ENCODE measurements around the gene NCOA7. TPM values are rescaled to one million over a fixed set of nuclear protein-coding genes. Genes with fewer than 3 reads are reported as not detected.

The NCOA7 gene
- total RNA-seq, 2 experiments from 2014 or later = 42.3 to 43.4 TPM

GRCh38 chr6:125918681-125919566 lies 128.2 kb downstream of the NCOA7 start:
- H3K36me3 Mint-ChIP-seq = peaks cover 62% of the 10 kb centered on the region
- peak overlapping the region; percentile 96 for H3K27ac Mint-ChIP-seq
- POLR2A ChIA-PET = interaction anchor here (0.9 to 2.5 kb wide), 5 partner anchors 9 to 138 kb away, joined by 3 to 16 read pairs (median 11); partner anchors contain the start of gene NCOA7
- CTCF ChIA-PET = interaction anchor here (0.6 to 7.6 kb wide), 7 partner anchors 13 to 137 kb away, joined by 3 to 69 read pairs (median 7); partner anchors contain the start of genes HINT3 and NCOA7
- peak overlapping the region; percentile 87 for H3K4me3 Mint-ChIP-seq
- intact Hi-C loops (cut with micrococcal nuclease) = loop anchor here (1.0 to 2.0 kb wide), 8 partner anchors 9 to 138 kb away; partner anchors contain the start of gene HINT3
- H3K4me1 Mint-ChIP-seq (ENCODE audit: low read depth) = peaks cover 47% of the 10 kb centered on the region
- DNase-seq = peak; percentile 65
- no peaks in the 10 kb centered on the region for H3K27me3 Mint-ChIP-seq
- H3K9me3 Mint-ChIP-seq = no peaks in the 10 kb centered on the region

GRCh38 chr6:125919618-125920017 lies 128.9 kb downstream of the NCOA7 start:
- peaks cover 62% of the 10 kb centered on the region for H3K36me3 Mint-ChIP-seq
- H3K9me3 Mint-ChIP-seq = no peaks in the 10 kb centered on the region
- H3K27ac Mint-ChIP-seq = peak overlapping the region; percentile 96
- peak overlapping the region; percentile 87 for H3K4me3 Mint-ChIP-seq
- peaks cover 47% of the 10 kb centered on the region for H3K4me1 Mint-ChIP-seq (ENCODE audit: low read depth)
- DNase-seq = peak; percentile 27
- ChIA-PET CTCF (interaction anchor here (1.6 to 7.6 kb wide), 5 partner anchors 13 to 128 kb away, joined by 3 to 69 read pairs (median 14); partner anchors contain the start of genes HINT3 and NCOA7), POLR2A (interaction anchor here (0.7 to 2.5 kb wide), 5 partner anchors 9 to 138 kb away, joined by 3 to 16 read pairs (median 11); no protein-coding TSS in a partner anchor)
- no peaks in the 10 kb centered on the region for H3K27me3 Mint-ChIP-seq
- intact Hi-C loops (cut with micrococcal nuclease) = loop anchor here (1.0 to 2.0 kb wide), 8 partner anchors 9 to 138 kb away; partner anchors contain the start of gene HINT3

- no peaks in the 10 kb centered on the region for H3K9me3 Mint-ChIP-seq
- intact Hi-C loops (cut with micrococcal nuclease) = no loop called here
- H3K27me3 Mint-ChIP-seq = no peaks in the 10 kb centered on the region
- H3K4me1 Mint-ChIP-seq (ENCODE audit: low read depth) = peaks cover 48% of the 10 kb centered on the region
- POLR2A ChIA-PET = no interaction called here
- no peak for DNase-seq
- H3K36me3 Mint-ChIP-seq = peaks cover 46% of the 10 kb centered on the region
- CTCF ChIA-PET = interaction anchor here (1.5 to 2.7 kb wide), 3 partner anchors 16 to 34 kb away, joined by 4 to 10 read pairs (median 9); partner anchors contain the start of gene HINT3
- H3K27ac Mint-ChIP-seq = no peak overlapping the region
- H3K4me3 Mint-ChIP-seq = no peak overlapping the region
Measured at GRCh38 chr6:125922322-125922860, 131.6 kb downstream of the NCOA7 start.

- intact Hi-C loops (cut with micrococcal nuclease) = no loop called here
- H3K4me1 Mint-ChIP-seq (ENCODE audit: low read depth) = peaks cover 38% of the 10 kb centered on the region
- H3K9me3 Mint-ChIP-seq = no peaks in the 10 kb centered on the region
- H3K27me3 Mint-ChIP-seq = no peaks in the 10 kb centered on the region
- DNase-seq = no peak
- ChIA-PET CTCF (interaction anchor here (2.2 to 2.7 kb wide), 2 partner anchors 17 to 33 kb away, joined by 9 to 10 read pairs; partner anchors contain the start of gene HINT3), POLR2A (no interaction called here)
- H3K27ac Mint-ChIP-seq = peak overlapping the region; percentile 32
- peaks cover 48% of the 10 kb centered on the region for H3K36me3 Mint-ChIP-seq
- no peak overlapping the region for H3K4me3 Mint-ChIP-seq
Measured at GRCh38 chr6:125923366-125923877, 132.7 kb downstream of the NCOA7 start.

GRCh38 chr6:125924169-125924568 lies 133.4 kb downstream of the NCOA7 start:
- no peaks in the 10 kb centered on the region for H3K27me3 Mint-ChIP-seq
- no peaks in the 10 kb centered on the region for H3K9me3 Mint-ChIP-seq
- intact Hi-C loops (cut with micrococcal nuclease) = loop anchor here (1.0 kb wide), 1 partner anchor 8 kb away; no protein-coding TSS in a partner anchor
- POLR2A ChIA-PET = no interaction called here
- no peak for DNase-seq
- peaks cover 30% of the 10 kb centered on the region for H3K4me1 Mint-ChIP-seq (ENCODE audit: low read depth)
- H3K4me3 Mint-ChIP-seq = no peak overlapping the region
- peaks cover 50% of the 10 kb centered on the region for H3K36me3 Mint-ChIP-seq
- H3K27ac Mint-ChIP-seq = no peak overlapping the region
- CTCF ChIA-PET = interaction anchor here (2.7 kb wide), 1 partner anchor 18 kb away, joined by 9 read pairs; no protein-coding TSS in a partner anchor

- no peaks in the 10 kb centered on the region for H3K27me3 Mint-ChIP-seq
- no peaks in the 10 kb centered on the region for H3K9me3 Mint-ChIP-seq
- no peak overlapping the region for H3K27ac Mint-ChIP-seq
- peaks cover 46% of the 10 kb centered on the region for H3K36me3 Mint-ChIP-seq
- DNase-seq = no peak
- peaks cover 27% of the 10 kb centered on the region for H3K4me1 Mint-ChIP-seq (ENCODE audit: low read depth)
- POLR2A ChIA-PET = no interaction called here
- CTCF ChIA-PET = interaction anchor here (2.7 kb wide), 1 partner anchor 19 kb away, joined by 9 read pairs; no protein-coding TSS in a partner anchor
- intact Hi-C loops (cut with micrococcal nuclease) = loop anchor here (1.0 kb wide), 1 partner anchor 7 kb away; no protein-coding TSS in a partner anchor
- no peak overlapping the region for H3K4me3 Mint-ChIP-seq
Measured at GRCh38 chr6:125924697-125925358, 134.1 kb downstream of the NCOA7 start.

GRCh38 chr6:125926711-125927110 lies 136.0 kb downstream of the NCOA7 start:
- ChIA-PET POLR2A (no interaction called here), CTCF (no interaction called here)
- H3K27ac Mint-ChIP-seq = no peak overlapping the region
- peaks cover 51% of the 10 kb centered on the region for H3K36me3 Mint-ChIP-seq
- DNase-seq = no peak
- H3K4me3 Mint-ChIP-seq = no peak overlapping the region
- no peaks in the 10 kb centered on the region for H3K27me3 Mint-ChIP-seq
- intact Hi-C loops (cut with micrococcal nuclease) = no loop called here
- H3K9me3 Mint-ChIP-seq = peaks cover 2% of the 10 kb centered on the region
- H3K4me1 Mint-ChIP-seq (ENCODE audit: low read depth) = peaks cover 26% of the 10 kb centered on the region

- DNase-seq = no peak
- no peak overlapping the region for H3K27ac Mint-ChIP-seq
- intact Hi-C loops (cut with micrococcal nuclease) = no loop called here
- H3K27me3 Mint-ChIP-seq = no peaks in the 10 kb centered on the region
- ChIA-PET POLR2A (interaction anchor here (0.6 kb wide), 1 partner anchor 140 kb away, joined by 3 read pairs; no protein-coding TSS in a partner anchor), CTCF (interaction anchor here (0.7 kb wide), 1 partner anchor 29 kb away, joined by 4 read pairs; the partner anchor contains the start of gene HINT3)
- H3K36me3 Mint-ChIP-seq = peaks cover 48% of the 10 kb centered on the region
- peaks cover 4% of the 10 kb centered on the region for H3K9me3 Mint-ChIP-seq
- H3K4me1 Mint-ChIP-seq (ENCODE audit: low read depth) = peaks cover 34% of the 10 kb centered on the region
- H3K4me3 Mint-ChIP-seq = no peak overlapping the region
Measured at GRCh38 chr6:125927761-125928160, 137.0 kb downstream of the NCOA7 start.

- Mint-ChIP-seq H3K36me3 (peaks cover 37% of the 10 kb centered on the region), H3K4me3 (no peak overlapping the region), H3K9me3 (peaks cover 9% of the 10 kb centered on the region), H3K27me3 (no peaks in the 10 kb centered on the region), H3K27ac (peak overlapping the region; percentile 11), H3K4me1 (ENCODE audit: low read depth) (peaks cover 23% of the 10 kb centered on the region)
- ChIA-PET CTCF (interaction anchor here (1.4 kb wide), 1 partner anchor 25 kb away, joined by 4 read pairs; the partner anchor contains the start of gene HINT3), POLR2A (no interaction called here)
- intact Hi-C loops (cut with micrococcal nuclease) = no loop called here
- no peak for DNase-seq
Measured at GRCh38 chr6:125930765-125931418, 140.1 kb downstream of the NCOA7 start.

- H3K9me3 Mint-ChIP-seq = peaks cover 9% of the 10 kb centered on the region
- no peak overlapping the region for H3K4me3 Mint-ChIP-seq
- H3K27me3 Mint-ChIP-seq = no peaks in the 10 kb centered on the region
- peaks cover 15% of the 10 kb centered on the region for H3K4me1 Mint-ChIP-seq (ENCODE audit: low read depth)
- H3K36me3 Mint-ChIP-seq = peaks cover 37% of the 10 kb centered on the region
- peak overlapping the region; percentile 51 for H3K27ac Mint-ChIP-seq
- POLR2A ChIA-PET = no interaction called here
- CTCF ChIA-PET = interaction anchor here (0.7 to 3.8 kb wide), 3 partner anchors 25 to 139 kb away, joined by 3 to 22 read pairs (median 3); partner anchors contain the start of gene HINT3
- intact Hi-C loops (cut with micrococcal nuclease) = loop anchor here (1.0 kb wide), 1 partner anchor 8 kb away; no protein-coding TSS in a partner anchor
- no peak for DNase-seq
Measured at GRCh38 chr6:125931733-125932450, 141.1 kb downstream of the NCOA7 start.
